ENCODE results near the gene ZNF668. TPM values are rescaled to one million over a fixed set of nuclear protein-coding genes. Genes with fewer than 3 reads are reported as not detected.

The ZNF668 gene
- polyA plus RNA-seq, 1 of the 3 experiments (the other 2 are of a cell fraction) = 13.6 TPM

GRCh38 chr16:31033709-31034492, 40.1 kb downstream of the ZNF668 start:
- TF ChIP-seq SIN3A (IDR thresholded peaks at IDR 0.05; ENCODE audit: borderline replicate concordance, low read depth, low read length) = no peak; the same call in 1 of the 2 replicates
- TF ChIP-seq MXI1 (IDR thresholded peaks at IDR 0.05; ENCODE audit: low read depth, low read length) = peak; percentile 56
- TF ChIP-seq MAX (IDR thresholded peaks at IDR 0.05; ENCODE audit: low read depth) = peak; percentile 49
- peak; percentile 89 for TF ChIP-seq NRF1 (IDR thresholded peaks at IDR 0.05; ENCODE audit: low read depth, low read length)
- TF ChIP-seq JUND (IDR thresholded peaks at IDR 0.05) = no peak
- no peak for TF ChIP-seq ELF1 (IDR thresholded peaks at IDR 0.05)
- TF ChIP-seq GABPA (IDR thresholded peaks at IDR 0.05; ENCODE audit: low read depth) = peak; percentile 21; the same call in 1 of the 2 replicates
- TF ChIP-seq CHD2 (IDR thresholded peaks at IDR 0.05; ENCODE audit: low read length, partially characterized antibody) = peak; percentile 24
- TF ChIP-seq POLR2AphosphoS5 (IDR thresholded peaks at IDR 0.05; ENCODE audit: low read depth, low read length) = peak; percentile 46; the same call in 1 of the 2 replicates
- 8% methylated on average over 22 of the region's 47 CpGs for whole genome bisulfite sequencing (ENCODE audit: low lambda C conversion rate)
- DNase-seq = peak; percentile 98
- H3K9me2 ChIP-seq = no peaks in the 10 kb centered on the region
- peak overlapping the region; percentile 81; the same call in 1 of the 2 replicates for H2AFZ ChIP-seq (ENCODE audit: low read depth)
- H3K27me3 ChIP-seq (ENCODE audit: insufficient read depth) = no peaks in the 10 kb centered on the region
- peaks cover 9 to 10% of the 10 kb centered on the region in 2 experiments; a peak in 2 of 4 replicates for H3K4me1 ChIP-seq (ENCODE audit: control insufficient read depth in 1 of 2, insufficient read depth in 2 of 2, low read depth in 1 of 2, low read length in 1 of 2)
- peak overlapping the region; percentile 59 to 64 for H3K27ac ChIP-seq (ENCODE audit: low read depth in 2 of 2, low read length in 1 of 2)
- peaks cover 16 to 31% of the 10 kb centered on the region in 2 experiments for H3K36me3 ChIP-seq (replicated peaks in 1 of 2; ENCODE audit: control insufficient read depth in 1 of 2, insufficient read depth in 2 of 2, low read length in 1 of 2)
- peak overlapping the region; percentile 84 for H3K9ac ChIP-seq
- no peaks in the 10 kb centered on the region for H3K9me3 ChIP-seq
- CTCF ChIA-PET = interaction anchor here (0.6 to 1.6 kb wide), 3 partner anchors 11 to 109 kb away, joined by 3 to 5 read pairs (median 4); partner anchors contain the start of gene HSD3B7
- peak overlapping the region; percentile 77 for H3K4me2 ChIP-seq
- H4K20me1 ChIP-seq (ENCODE audit: insufficient read depth) = peaks cover 7% of the 10 kb centered on the region
- peaks cover 8% of the 10 kb centered on the region for H3F3A ChIP-seq (replicated peaks; ENCODE audit: insufficient read depth)
- H3K4me3 ChIP-seq (ENCODE audit: low read depth in 2 of 2, low read length in 1 of 2) = peak overlapping the region; percentile 87 to 97
- H3K79me2 ChIP-seq (ENCODE audit: insufficient read depth) = peaks cover 19% of the 10 kb centered on the region
- POLR2A ChIA-PET = interaction anchor here (0.6 to 1.5 kb wide), 4 partner anchors 39 to 147 kb away, joined by 3 to 5 read pairs (median 3); partner anchors contain the start of genes KAT8 and ZNF668

DNA sequence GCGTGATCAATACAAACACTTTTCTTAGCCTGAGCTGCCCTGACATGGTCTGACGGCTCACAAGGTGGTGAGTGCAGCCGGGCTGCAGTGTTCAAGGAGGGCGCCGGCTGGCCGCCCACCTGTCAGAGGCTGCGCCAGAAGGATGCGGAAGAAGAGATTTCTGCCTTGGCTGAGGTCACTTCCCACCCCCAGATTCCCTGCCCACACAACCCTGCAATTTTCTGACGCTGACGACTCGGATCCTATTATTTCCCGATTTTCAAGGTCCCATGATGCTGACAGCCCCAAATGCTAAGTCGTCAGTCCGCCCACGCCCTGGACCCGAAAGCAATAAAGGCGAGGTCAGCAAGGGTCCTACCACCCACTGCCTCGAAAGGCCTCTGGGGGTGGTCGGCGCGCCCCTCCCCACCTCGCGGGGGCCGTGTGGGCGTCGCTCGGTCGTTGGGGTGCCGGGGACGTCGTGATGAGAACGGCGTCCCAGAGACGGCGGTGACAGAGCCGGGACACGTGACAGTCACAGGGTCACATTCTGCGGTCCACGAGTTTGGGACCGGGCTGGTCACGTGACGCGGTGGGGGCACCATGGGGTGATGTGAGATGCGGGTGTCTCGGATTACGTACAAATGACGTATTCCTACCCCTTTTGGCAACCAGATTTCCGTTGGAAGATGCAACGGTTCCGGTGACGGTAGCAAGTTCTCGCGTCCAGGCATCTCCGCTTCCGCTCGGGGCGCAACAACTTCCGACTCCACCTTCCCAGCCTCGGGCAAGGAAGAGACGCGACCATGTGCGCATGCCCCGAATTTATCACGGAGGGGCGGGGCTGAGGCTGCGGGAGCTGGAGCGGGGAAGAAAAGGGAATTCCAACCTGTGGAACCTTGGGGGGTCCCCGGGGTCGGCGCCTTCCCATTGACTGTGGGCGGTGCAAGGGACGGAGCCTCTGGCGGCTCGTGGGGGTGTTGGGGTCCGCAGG, 41.0 kb downstream of the ZNF668 start, which contains the start of gene STX4:
STX4 (plus strand) TSS at position 823 of the 973 bp plus-strand sequence. CDS start 248 bp downstream, outside the sequence.
- Histone ChIP-seq H3K27ac (ENCODE audit: low read depth in 2 of 2, low read length in 1 of 2) (peak within 1 kb of the TSS; percentile 64), H3K9me2 (no peaks in the 10 kb centered on the region), H3F3A (replicated peaks; ENCODE audit: insufficient read depth) (peaks cover 8% of the 10 kb centered on the region), H3K36me3 (replicated peaks in 1 of 2; ENCODE audit: control insufficient read depth in 1 of 2, insufficient read depth in 2 of 2, low read length in 1 of 2) (peaks cover 7 to 25% of the 10 kb centered on the region in 2 experiments), H2AFZ (ENCODE audit: low read depth) (peak within 1 kb of the TSS; percentile 88), H3K9me3 (no peaks in the 10 kb centered on the region), H3K27me3 (ENCODE audit: insufficient read depth) (no peaks in the 10 kb centered on the region), H3K4me2 (peak within 1 kb of the TSS; percentile 77), H4K20me1 (ENCODE audit: insufficient read depth) (peaks cover 7% of the 10 kb centered on the region), H3K9ac (peak within 1 kb of the TSS; percentile 84), H3K79me2 (ENCODE audit: insufficient read depth) (peaks cover 19% of the 10 kb centered on the region), H3K4me1 (ENCODE audit: control insufficient read depth in 1 of 2, insufficient read depth in 2 of 2, low read depth in 1 of 2, low read length in 1 of 2) (peaks cover 9 to 10% of the 10 kb centered on the region in 2 experiments; a peak in 2 of 4 replicates), H3K4me3 (ENCODE audit: low read depth in 2 of 2, low read length in 1 of 2) (peak within 1 kb of the TSS; percentile 87 to 97)
- ChIA-PET POLR2A (interaction anchor here (0.6 to 1.5 kb wide), 4 partner anchors 40 to 148 kb away, joined by 3 to 5 read pairs (median 3); partner anchors contain the start of genes KAT8 and ZNF668), CTCF (interaction anchor here (0.6 to 1.3 kb wide), 2 partner anchors 11 to 48 kb away, joined by 4 to 5 read pairs; partner anchors contain the start of gene HSD3B7)
- 4% methylated on average over 51 of the region's 75 CpGs for WGBS (ENCODE audit: low lambda C conversion rate)
- TF ChIP-seq RFX5 (IDR thresholded peaks at IDR 0.05; ENCODE audit: low read length) (no peak), SIN3A (IDR thresholded peaks at IDR 0.05; ENCODE audit: borderline replicate concordance, low read depth, low read length) (0 out of 2 replicates have a peak, but pooled peaks have one; percentile 35), CHD2 (IDR thresholded peaks at IDR 0.05; ENCODE audit: low read length, partially characterized antibody) (peak; percentile 73), MXI1 (IDR thresholded peaks at IDR 0.05; ENCODE audit: low read depth, low read length) (peak; percentile 89), ZBTB33 (IDR thresholded peaks at IDR 0.05; ENCODE audit: borderline replicate concordance, low read depth) (peak; percentile 66; the same call in 1 of the 2 replicates), TCF12 (IDR thresholded peaks at IDR 0.05) (no peak), ELF1 (IDR thresholded peaks at IDR 0.05) (peak; percentile 84), GATA2 (CRISPR knock-in tag; IDR thresholded peaks at IDR 0.05) (no peak), GABPA (IDR thresholded peaks at IDR 0.05; ENCODE audit: low read depth) (peak; percentile 100), MAX (IDR thresholded peaks at IDR 0.05; ENCODE audit: low read depth) (peak; percentile 85), JUND (IDR thresholded peaks at IDR 0.05) (no peak), POLR2AphosphoS5 (IDR thresholded peaks at IDR 0.05; ENCODE audit: low read depth, low read length) (peak; percentile 66), NRF1 (IDR thresholded peaks at IDR 0.05; ENCODE audit: low read depth, low read length) (peak; percentile 46; the same call in 1 of the 2 replicates)
- TF ChIP-seq, protein P1, sequence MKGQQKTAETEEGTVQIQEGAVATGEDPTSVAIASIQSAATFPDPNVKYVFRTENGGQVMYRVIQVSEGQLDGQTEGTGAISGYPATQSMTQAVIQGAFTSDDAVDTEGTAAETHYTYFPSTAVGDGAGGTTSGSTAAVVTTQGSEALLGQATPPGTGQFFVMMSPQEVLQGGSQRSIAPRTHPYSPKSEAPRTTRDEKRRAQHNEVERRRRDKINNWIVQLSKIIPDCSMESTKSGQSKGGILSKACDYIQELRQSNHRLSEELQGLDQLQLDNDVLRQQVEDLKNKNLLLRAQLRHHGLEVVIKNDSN (IDR thresholded peaks at IDR 0.05; ENCODE audit: borderline replicate concordance, low read depth) = peak; percentile 94
- peak; percentile 94 for DNase-seq

All from SK-N-SH (cell line).